Duodenal mucosa (tissue), 2 donors: Measurements from ENCODE around the gene ARF5.

ENCODE experiments used
- H3K27ac ChIP-seq: one replicate; pipeline ENCODE4 v1.7.0; 2013; ENCODE audit warnings: low read depth, low read length
- H3K27me3 ChIP-seq, 2 donors: one replicate each; pipeline ENCODE4 v1.7.0; 2013; ENCODE audit warnings: low read length in 2 of 2, control low read depth in 1 of 2; ENCODE audit not compliant: insufficient read depth in 2 of 2, control insufficient read depth in 1 of 2
- H3K36me3 ChIP-seq, 2 donors: one replicate each; pipeline ENCODE4 v1.7.0; 2013; ENCODE audit warnings: low read length in 2 of 2, control low read depth in 1 of 2; ENCODE audit not compliant: insufficient read depth in 2 of 2, control insufficient read depth in 1 of 2
- H3K4me1 ChIP-seq, 2 donors: one replicate each; pipeline ENCODE4 v1.7.0; 2013; ENCODE audit warnings: low read length in 2 of 2, control low read depth in 1 of 2; ENCODE audit not compliant: insufficient read depth in 2 of 2, control insufficient read depth in 1 of 2
- H3K4me3 ChIP-seq, 2 donors: one replicate each; pipeline ENCODE4 v1.7.0; 2013; ENCODE audit warnings: low read length in 2 of 2, low read depth in 1 of 2
- H3K9ac ChIP-seq, 2 donors: one replicate each; pipeline ENCODE4 v1.7.0; 2013; ENCODE audit warnings: low read length in 2 of 2, low read depth in 1 of 2
- H3K9me3 ChIP-seq, 2 donors: one replicate each; pipeline ENCODE4 v1.7.0; 2013; ENCODE audit warnings: low read length in 2 of 2, control low read depth in 1 of 2; ENCODE audit not compliant: control insufficient read depth in 1 of 2

Gene ARF5

DNA sequence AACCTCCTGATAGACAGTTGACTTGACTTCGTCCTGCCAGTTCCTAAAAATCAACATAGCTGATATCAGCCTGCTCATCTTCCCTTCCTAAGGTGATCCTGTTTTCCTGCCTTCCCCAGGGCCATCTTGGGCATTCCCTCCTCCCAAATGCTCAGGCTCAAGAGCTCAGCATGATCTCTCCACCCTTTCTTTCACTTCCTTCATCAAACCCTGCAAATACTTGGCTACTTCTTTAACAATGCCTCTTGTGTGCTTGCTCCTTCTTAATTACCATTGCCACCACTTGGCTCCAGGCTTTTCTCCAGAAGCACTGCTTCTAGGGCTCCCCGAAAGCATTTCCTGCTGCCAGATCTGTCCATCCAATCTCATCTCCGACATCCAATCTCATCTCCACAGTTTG is 12.7 kb downstream of the ARF5 start:
- H3K36me3 ChIP-seq = no peaks in the 10 kb centered on the region
- H3K9me3 ChIP-seq = no peaks in the 10 kb centered on the region
- H3K27ac ChIP-seq = no peak overlapping the region
- no peak overlapping the region for H3K9ac ChIP-seq
- no peak overlapping the region for H3K4me3 ChIP-seq
- H3K27me3 ChIP-seq = no peaks in the 10 kb centered on the region
- H3K4me1 ChIP-seq = no peaks in the 10 kb centered on the region

DNA sequence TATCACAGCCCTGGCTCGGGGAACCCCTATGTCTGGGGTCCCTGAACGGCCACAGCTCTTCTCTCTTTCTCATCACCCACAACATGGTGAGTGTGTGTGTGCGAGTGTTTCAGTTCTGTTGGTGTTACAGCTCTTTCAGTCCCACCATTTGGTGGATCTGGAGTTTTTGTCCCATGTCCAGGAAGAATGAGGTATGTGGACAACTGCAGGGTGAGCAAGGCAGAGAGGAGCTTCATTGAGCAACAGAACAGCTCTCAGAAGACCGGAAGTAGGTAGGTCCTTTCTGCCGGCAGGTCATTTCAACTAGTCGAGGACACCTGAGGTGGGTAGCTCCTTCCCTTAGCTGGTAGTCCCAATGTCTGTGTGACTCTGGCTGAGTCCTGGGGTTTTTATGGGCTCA is 20.2 kb downstream of the ARF5 start:
- H3K9ac ChIP-seq = no peak overlapping the region
- no peak overlapping the region for H3K27ac ChIP-seq
- no peaks in the 10 kb centered on the region for H3K27me3 ChIP-seq

DNA sequence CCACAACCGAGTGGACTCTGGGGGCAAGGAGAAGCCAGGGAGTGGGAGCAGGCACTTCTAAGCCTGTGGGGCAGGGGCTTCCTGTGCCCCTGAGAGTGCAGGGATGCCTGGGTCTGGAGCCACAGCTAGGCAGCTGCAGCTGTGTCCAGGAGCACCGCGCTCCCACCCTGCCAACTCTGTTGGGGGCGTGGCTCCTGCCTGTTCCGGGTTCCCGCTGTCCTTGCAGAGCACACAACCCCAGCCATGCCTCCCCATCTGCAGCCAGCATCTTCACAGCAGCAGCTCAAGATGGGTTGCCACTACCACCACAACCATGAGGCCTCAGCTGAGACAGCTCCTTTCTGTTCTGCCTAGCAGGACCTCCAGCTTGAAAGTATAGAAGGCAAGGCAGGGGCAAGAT is 21.1 kb downstream of the ARF5 start:
- H3K4me1 ChIP-seq = no peaks in the 10 kb centered on the region
- H3K9me3 ChIP-seq = no peaks in the 10 kb centered on the region
- H3K27ac ChIP-seq = no peak overlapping the region
- H3K4me3 ChIP-seq = no peak overlapping the region
- no peaks in the 10 kb centered on the region for H3K36me3 ChIP-seq
- no peaks in the 10 kb centered on the region for H3K27me3 ChIP-seq
- H3K9ac ChIP-seq = no peak overlapping the region

More for the DNA sequence above, 20.2 kb downstream of the ARF5 start:
- H3K9me3 ChIP-seq = no peaks in the 10 kb centered on the region
- no peak overlapping the region for H3K4me3 ChIP-seq
- H3K36me3 ChIP-seq = no peaks in the 10 kb centered on the region
- H3K4me1 ChIP-seq = no peaks in the 10 kb centered on the region

DNA sequence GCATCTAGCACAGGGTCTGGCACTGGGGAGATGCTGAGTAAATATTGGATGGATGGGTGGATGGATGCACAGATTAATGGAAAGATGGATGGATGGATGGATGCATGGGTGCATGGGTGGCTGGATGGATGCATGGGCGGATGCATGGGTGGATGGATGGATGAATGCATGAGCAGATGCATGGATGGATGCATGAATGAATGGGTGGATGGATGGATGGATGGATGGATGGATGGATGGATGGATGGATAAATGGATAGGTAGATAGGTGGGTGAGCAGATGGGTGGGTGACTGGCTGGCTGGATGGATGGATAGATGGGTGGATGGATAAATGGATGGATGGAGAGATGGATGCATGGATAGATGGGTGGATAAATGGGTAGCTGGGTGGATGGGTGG is 24.1 kb downstream of the ARF5 start:
- no peak overlapping the region for H3K27ac ChIP-seq
- peaks cover 13 to 14% of the 10 kb centered on the region in 2 donors for H3K27me3 ChIP-seq
- H3K4me3 ChIP-seq = no peak overlapping the region
- H3K9me3 ChIP-seq = no peaks in the 10 kb centered on the region
- H3K9ac ChIP-seq = no peak overlapping the region
- H3K36me3 ChIP-seq = no peaks in the 10 kb centered on the region
- H3K4me1 ChIP-seq = no peaks in the 10 kb centered on the region

DNA sequence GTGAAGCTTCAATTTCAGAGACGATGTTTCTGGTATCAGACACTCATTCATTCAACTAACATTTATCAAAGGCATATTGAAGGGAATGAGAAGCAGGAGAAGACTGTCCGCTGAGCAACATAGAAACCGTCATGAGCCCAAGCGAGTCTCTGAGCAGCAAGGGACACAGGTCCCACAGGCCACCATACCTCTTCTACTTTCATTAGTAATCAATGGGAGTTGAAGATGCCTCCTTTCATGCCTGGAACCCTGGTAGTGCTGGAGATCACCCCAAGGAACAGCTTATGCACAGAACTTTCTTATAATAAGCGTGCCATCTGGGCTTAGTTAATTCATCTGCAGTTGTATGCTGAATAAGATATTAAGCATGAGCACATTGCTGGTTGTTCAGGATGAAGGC is 28.5 kb downstream of the ARF5 start:
- Histone ChIP-seq H3K36me3 (no peaks in the 10 kb centered on the region), H3K4me1 (no peaks in the 10 kb centered on the region), H3K9me3 (no peaks in the 10 kb centered on the region), H3K9ac (no peak overlapping the region), H3K4me3 (no peak overlapping the region), H3K27me3 (peaks cover 24 to 28% of the 10 kb centered on the region in 2 donors), H3K27ac (no peak overlapping the region)

DNA sequence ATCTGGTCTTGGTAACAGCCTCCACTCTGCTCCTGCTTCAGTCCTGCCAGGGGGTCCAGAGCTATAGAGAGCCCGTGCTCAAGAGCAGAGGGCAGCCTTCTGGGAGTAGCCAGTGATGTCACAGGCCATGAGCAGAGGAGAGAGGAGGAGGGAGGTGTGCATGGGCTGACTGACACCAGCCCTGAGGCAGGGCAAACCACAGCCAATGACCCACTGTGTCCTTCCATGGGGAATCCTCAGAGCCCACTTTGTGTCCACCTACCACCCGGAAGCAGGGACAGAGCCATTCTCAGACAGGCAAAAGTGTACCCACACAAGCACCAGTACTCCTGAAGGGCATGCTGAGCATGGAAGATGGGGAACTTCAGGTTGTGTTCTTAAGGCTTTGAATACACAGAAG is 29.8 kb downstream of the ARF5 start, which contains the start of gene PAX4:
TSS of gene PAX4 (minus strand) at position 101 of the 400 bp plus-strand sequence. CDS start 2,214 bp downstream, outside the sequence.
- Histone ChIP-seq H3K4me3 (no peak within 1 kb of the TSS), H3K9ac (no peak within 1 kb of the TSS), H3K9me3 (no peaks in the 10 kb centered on the region), H3K27ac (no peak within 1 kb of the TSS), H3K36me3 (no peaks in the 10 kb centered on the region), H3K27me3 (peaks cover 24 to 28% of the 10 kb centered on the region in 2 donors), H3K4me1 (no peaks in the 10 kb centered on the region)

DNA sequence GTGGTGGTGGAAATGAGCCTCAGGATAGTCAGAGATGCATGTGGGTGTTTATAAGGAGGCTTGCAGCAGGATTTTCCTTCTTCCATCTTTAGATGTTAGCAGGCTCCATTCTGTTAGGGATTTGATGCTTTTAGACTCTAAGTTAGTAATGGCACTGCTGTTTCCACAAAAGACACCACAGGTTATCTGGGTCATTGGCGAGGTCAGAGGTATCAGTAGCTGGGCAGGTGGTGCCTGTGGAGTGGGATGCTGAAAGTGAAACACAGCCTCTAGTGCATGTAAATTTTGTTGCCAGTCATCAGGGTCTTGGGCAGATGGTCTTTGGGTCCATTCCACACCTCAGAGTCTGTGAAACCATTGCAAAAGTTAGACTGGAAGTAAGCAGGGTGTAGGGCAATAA is 30.6 kb downstream of the ARF5 start:
- Histone ChIP-seq H3K36me3 (no peaks in the 10 kb centered on the region), H3K9ac (no peak overlapping the region), H3K27me3 (peaks cover 24 to 28% of the 10 kb centered on the region in 2 donors), H3K9me3 (no peaks in the 10 kb centered on the region), H3K27ac (no peak overlapping the region), H3K4me1 (no peaks in the 10 kb centered on the region), H3K4me3 (no peak overlapping the region)

DNA sequence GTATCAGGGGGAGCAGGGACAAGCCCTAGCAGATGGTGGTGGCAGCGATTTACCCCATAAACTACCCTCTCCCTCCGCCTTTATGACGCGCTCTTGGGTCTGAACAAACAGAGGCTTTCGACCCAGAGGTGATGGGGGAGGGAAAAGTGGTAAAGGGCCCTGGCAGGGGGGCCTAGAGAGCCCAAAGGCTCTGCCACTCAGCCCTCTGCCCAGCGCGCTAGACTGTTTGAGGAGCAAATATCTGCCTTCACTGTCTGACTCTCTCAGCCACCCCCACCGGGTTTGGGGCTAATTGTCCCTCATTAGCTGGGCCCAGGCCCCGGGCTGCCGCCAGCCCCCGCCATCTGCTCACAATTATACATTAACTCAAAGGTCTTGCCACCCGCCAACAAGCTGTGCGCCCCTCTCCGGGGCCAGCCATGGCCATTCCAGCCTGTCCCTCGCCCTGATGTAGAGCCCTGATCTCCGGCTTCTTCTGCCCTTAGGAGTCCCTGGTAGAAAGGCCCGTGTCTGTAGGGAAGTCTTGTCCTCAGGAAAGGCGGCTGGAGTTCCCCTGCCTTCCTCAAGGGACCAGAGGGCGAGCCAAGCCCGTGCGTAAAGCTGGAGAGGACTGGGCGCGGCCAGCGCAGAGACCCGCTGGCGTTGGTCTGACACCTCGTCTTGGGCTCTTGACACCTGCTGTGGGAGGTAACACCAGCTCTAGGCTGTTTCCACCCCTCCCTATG is 31.6 kb downstream of the ARF5 start:
- Histone ChIP-seq H3K9ac (no peak overlapping the region), H3K27ac (no peak overlapping the region), H3K36me3 (no peaks in the 10 kb centered on the region), H3K4me1 (no peaks in the 10 kb centered on the region), H3K27me3 (peaks cover 23 to 28% of the 10 kb centered on the region in 2 donors), H3K9me3 (no peaks in the 10 kb centered on the region), H3K4me3 (no peak overlapping the region)

DNA sequence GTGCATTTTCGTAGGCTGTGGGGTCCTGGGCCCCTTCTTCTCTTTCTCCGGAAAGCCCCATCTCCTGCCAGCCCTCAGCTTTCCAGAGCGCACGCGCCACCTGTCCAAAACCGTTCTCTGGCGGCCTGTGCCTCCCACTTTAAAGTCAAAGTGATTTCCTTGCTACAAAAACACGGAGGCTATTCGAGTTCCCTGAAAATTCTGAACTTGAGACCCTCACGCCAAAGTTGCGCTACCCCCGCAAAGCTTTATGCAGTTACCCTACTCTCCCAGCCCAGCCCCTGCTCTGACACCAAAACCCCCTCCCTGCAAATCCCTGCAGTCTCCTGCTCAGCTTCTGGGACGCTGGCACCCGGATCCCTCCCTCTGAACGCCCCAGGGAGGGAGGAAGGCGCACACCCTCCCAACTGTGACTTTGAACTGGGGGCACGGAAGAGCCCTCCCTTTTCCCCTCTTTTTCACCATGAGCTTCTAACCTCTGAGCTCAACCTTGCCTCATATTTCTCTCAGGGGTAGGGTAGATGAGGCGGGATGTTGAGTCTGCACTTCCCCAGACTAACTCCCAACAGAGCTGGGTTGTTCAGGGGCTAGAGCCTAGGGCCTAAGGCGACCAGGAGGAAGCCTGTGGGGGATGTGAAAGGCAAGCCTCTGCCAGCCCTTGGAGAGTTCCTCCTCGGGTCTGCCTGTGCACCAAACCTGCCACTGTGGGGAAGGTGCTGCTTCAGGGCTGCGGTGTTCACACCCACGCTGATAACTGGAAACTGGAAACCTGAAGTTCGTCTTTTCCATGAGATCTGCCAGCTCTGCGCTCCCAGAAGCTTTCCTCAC is 32.4 kb downstream of the ARF5 start:
- no peaks in the 10 kb centered on the region for H3K4me1 ChIP-seq
- H3K36me3 ChIP-seq = no peaks in the 10 kb centered on the region
- H3K27me3 ChIP-seq = peaks cover 15 to 25% of the 10 kb centered on the region in 2 donors
- no peak overlapping the region for H3K9ac ChIP-seq
- no peak overlapping the region for H3K27ac ChIP-seq
- H3K9me3 ChIP-seq = no peaks in the 10 kb centered on the region
- no peak overlapping the region for H3K4me3 ChIP-seq

DNA sequence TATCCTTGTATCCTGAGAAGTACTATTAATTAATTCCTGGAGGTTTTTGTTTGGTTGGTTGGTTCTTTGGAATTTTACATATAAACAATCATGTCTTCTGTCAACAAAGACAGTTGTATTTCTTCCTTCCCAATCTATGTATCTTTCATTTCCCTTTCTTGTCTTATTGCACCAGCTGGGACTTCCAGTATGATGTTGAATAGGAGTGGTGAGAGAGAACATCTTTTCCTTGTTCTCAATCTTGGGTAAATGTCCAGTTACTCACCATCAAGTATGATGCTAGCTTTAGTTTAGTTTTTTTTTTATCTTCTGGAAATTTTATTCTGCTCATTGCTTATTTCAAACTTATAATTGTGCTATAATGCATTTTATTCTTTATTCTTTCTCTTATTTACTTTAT is 37.1 kb downstream of the ARF5 start:
- H3K27me3 ChIP-seq = peaks cover under 1 to 5% of the 10 kb centered on the region in 2 donors
- H3K4me3 ChIP-seq = no peak overlapping the region
- H3K27ac ChIP-seq = no peak overlapping the region
- peaks cover 4 to 5% of the 10 kb centered on the region in 2 donors for H3K4me1 ChIP-seq
- H3K9ac ChIP-seq = no peak overlapping the region
- no peaks in the 10 kb centered on the region for H3K36me3 ChIP-seq
- H3K9me3 ChIP-seq = no peaks in the 10 kb centered on the region
